ENCODE data around the gene EHF. TPM values are rescaled to one million over a fixed set of nuclear protein-coding genes. Genes with fewer than 3 reads are reported as not detected.

EHF gene
- polyA plus RNA-seq, 1 donor, result 24.6 TPM

DNA sequence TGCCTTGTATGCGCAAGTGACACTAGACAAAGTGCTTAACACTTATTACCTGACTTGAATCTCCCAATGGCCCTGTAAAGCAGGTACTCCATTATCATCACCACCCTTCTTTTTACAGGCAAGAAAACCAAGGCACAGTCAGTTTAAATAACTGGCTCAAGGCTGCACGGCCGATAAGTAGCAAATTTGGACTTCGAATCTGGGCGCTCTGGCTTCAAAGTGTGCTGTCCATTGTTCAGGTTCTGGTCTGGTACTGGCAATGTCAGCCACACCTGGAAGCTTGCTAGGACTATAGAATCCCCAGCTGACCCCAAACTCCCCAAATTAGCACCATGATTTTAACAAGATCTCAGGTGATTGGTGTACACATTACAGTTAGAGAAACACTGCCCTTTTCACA is 19.3 kb upstream of the EHF start:
- no peak for DNase-seq

DNA sequence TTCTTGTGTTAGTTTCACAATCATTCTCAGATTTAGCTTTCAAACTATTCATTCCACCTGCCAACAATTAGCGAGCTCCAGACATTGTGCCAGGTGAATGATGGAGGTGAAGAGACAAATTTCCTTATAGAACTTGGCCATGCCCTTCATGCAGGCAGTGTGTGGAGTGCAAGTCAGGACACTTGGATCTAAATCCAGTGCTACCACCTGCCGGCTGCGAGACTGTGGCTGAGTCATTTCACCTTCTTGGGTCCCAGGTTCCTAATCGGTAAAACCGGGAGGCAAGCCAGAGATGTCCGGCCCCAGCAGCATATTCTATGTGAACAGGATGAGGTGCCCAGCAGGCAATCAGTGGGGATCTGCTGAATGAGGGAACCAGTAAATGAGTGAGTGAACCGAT is 18.6 kb upstream of the EHF start:
- no peak for DNase-seq

DNA sequence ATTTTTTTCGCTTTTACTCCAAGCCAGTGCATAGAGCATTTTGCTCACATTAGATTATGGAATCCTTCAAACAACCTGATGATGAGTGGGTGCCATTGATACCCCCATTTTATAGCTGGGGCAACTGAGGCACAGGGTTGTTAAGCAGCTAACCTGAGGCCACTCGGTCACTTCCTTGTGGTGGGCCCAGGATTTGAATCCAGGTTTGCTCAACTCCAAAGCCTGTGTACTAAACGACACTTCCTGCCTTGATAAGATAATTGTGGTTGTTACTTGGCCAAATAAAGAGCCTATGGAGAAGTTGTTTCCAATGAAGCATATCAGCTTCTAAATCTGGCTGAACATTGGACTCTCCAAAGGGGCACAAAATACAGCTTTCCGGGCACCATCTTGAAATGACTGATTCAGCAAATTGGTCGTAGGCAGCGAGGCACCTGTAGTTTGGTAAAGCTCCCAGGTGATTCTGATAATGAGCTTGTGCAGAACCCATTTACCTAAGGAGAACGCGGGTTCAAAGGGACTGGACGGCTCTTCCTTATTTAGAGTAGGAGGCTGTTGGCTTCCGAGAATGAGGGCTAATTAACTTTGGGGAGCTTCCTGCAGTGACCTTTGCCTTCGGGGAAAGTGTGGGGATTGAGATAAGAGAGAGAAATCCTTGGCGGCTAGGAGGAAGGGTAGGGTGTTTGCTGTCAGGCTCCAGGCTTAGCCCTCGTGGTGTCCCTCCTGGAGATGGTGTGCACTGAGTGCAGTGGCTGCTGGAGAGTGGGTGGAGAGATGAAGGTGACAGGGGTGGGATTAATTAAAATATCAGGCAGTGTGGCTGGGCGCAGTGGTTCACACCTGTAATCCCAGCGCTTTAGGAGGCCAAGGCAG is 17.5 kb upstream of the EHF start:
- no peak for DNase-seq

DNA sequence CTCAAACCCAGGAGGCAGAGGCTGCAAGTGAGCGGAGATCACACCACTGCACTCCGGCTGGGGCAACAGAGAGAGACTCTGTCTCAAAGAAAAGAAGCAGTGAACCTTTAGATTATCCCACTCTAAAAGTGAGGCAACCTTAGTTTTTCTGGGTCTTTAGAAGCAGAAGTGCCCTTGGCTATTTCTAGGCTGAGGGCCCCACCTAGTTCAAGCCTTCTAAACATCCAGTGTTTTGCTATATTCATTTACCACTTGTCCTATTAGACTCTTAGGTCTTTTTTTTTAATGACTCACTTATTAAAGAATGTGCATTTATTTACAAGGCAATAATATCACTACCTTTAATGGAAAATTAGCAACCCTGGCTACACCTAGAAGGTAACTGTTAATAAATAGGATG is 16.7 kb upstream of the EHF start:
- DNase-seq, result no peak

DNA sequence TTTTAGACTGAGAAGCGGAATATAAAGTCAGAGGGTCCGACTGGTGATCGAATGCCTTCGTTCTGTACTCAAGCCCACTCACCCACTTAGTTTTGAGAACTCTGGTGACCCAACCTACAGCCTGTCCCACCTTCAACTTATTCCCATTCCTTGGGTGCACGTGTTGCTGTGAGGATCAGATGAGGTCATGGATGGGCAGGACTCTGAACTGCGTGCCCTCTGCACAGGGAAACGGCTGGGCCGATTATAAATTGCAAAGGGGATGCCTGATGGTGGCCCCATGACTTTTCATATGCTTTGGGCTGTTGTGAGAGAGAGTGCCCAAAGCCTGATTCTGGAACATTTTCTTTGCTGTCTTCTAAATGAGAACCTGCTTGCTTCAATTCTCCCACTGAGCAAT is 16.0 kb upstream of the EHF start:
- DNase-seq, result no peak

DNA sequence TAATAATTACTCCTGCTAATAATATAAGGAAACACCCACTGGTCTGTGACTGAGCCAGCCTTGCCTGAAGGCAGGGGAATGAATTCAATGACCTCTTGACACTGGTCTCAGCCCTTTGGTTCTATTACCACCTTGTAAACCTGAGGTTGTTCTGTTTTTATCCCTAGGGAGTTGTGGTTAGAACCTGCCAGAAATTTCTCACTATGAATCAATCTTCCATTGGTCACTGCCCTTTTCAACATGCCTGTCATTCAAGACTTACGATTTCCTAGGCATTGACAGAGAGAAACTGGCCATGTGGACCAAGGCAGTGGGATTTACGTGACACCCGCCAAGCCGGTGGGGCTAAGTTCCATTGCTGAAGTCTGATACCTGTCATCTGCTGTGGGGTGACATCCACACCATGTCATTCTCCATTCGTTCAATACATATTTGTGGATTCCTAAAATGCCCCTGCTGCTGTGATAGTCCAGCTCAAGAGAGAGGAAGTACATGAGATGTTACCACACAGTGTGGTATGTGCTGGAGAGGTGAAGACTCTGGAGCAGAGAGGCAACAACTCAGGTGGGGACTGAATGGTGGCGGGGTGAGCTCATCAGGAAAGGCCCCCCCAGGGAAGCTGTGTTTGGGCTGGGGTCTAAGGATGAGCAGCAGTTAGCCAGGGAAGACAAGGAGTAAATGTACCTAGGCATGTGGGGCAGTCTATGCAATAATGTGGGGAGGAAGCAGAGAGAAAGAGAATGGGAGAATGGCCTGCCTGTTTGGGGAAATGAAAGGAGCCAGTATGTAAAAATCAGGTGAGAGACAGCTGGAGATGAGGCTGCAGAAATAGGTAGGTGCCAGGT is 15.2 kb upstream of the EHF start:
- no peak for DNase-seq

DNA sequence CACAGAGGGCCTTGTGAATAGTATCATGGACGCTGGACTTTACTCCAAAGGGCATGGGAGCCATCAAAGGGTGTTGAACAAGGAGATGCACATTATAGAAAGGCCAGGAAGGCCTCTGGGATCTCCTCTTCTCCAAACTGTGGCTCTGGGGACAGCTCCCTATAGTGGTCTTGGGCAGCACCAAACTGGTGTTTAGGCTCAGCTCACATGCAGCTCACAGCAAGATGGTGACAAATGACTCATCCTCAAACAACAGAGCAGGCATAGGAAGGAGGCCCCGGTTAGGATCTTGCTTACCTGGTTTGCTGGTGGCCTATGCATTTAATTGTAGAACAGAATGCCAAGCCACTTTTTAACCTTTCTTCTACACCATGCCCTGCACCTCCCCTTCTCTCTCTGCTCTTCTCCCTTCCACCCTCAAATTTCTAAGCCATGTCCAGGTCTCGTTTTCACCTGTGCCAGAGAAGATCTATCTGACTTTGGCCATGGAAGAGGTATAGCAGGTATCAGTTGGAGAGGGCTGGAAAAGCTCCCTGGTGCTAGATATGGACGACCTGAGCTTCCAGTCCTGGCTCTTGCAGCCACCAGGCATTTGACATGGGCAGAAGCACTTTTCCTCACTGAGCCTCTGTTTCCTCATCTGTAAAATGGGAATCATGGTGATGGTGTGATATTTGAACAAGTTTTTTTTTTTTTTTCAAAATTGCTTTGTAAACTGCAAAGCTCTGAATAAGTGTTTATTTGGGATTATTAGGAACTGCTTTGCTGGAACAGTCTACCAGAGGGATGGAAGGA is 14.4 kb upstream of the EHF start:
- no peak for DNase-seq

DNA sequence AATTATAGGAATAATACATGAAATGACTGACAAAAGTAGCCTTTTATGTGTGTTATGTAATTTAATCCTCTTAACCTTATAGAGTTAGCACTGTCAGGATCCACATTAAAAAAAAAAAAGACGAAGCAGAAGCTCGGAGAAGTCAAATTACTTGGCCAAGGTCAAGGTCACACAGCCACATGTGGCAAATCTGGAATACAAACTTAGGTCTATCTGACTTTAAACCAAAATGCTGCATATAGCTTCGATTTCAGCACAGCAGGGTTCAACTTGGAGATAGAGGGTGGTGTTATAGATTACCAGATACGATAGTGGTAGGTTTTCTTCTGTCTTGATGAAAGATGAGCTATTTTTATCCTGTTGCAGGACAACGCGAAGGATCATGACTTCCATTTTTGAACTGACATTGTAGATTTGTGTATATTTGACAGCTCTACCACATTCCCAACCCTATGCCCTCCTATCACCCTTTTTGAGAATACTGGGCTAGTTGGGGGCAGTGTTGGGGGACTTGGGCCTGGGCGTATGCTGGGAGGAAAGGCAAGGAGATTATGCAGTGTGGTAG is 11.6 kb upstream of the EHF start:
- no peak for DNase-seq

DNA sequence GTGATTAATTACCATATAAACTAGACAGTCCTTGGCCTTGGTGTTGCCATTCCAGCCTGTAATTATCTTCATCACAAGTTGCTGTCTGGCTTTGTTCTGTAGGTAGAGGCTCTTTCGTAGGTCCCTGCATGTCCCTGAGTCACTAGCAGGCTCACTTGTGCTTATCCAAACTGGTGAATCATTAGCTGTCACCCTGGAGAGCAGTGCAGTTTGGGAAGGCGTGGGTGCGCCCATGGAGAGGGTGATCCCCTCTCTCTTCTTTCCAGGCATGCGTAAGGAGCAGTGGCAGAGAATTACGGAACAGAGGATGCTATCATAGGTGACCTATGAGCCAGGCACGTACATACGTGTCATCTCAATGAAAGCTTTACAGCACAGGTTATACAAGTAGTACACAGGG is 11.0 kb upstream of the EHF start:
- no peak for DNase-seq

DNA sequence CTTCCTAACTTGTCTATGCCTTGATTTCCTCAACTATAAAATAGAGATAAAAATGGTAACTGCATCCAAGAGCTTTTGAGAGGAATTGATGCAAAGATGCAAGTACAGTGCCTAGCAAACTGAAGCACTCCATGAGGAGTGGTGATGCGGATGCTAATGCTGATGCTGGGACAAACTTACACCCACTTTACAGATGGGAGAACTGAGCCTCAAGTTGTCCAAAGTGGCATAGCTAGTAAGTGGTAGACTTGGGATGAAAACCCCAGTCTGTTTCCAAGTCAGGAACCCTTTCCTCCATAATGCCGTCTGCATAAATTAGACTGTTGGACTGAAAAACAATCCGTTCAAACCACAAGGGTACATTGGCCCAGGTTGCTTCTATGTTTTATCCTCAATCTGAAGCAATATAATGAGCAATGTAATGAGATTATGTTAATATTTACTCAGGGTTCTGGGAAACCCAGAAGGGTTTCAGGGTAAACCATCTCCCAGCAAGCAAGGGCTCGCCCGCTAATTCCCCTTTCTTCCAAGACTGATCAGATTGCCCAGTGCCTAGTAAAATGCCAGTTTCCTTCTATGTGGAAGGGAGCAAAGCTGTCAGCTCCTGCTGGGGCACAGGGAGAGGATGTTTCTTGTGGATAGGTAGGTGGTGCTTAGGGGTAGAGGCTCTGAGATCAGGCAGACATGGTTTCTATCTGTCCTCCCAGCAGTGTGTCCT is 10.4 kb upstream of the EHF start:
- DNase-seq, result no peak

DNA sequence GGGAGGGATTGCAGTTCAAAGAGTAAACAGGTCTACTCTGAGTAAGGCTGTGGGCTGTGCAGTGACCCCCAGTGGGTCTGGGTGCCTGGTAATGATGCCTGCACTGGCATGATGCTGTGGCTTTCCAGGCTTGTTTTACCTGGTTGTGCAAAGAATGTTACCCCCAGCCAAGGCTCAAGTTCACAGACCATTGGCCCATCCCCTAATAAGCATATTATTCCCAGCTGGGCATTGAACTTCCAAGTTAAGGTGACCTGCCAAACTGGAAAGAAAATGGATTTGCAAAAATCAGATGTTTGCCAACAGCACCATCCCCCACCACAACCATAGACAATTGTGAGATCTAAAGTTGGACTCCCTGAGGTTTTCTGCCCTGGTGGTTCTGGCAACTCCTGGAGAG is 7.9 kb upstream of the EHF start:
- no peak for DNase-seq

DNA sequence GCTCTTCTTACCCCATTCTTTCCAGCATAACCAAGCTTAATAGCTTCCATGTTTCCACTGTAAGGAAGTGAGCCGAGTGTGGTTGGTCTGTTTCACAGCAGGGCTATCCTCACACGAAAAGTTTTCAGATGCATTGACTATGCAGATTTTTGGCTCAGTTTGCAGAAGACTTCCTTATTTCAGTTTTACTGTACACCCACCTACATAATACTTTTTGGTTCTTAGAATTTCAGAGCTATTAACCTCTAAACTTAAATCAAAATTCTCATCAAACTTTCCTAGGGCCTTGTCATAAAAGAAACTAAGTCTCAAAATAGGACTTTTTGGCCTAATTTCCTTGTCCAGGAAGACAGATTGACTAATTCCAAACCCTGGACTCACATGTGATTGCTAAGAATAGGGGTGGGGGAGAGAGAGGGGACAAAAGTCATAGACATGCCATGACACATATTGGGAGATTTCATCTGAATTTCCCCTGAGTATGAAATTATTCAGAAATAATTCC is 7.3 kb upstream of the EHF start:
- no peak for DNase-seq

DNA sequence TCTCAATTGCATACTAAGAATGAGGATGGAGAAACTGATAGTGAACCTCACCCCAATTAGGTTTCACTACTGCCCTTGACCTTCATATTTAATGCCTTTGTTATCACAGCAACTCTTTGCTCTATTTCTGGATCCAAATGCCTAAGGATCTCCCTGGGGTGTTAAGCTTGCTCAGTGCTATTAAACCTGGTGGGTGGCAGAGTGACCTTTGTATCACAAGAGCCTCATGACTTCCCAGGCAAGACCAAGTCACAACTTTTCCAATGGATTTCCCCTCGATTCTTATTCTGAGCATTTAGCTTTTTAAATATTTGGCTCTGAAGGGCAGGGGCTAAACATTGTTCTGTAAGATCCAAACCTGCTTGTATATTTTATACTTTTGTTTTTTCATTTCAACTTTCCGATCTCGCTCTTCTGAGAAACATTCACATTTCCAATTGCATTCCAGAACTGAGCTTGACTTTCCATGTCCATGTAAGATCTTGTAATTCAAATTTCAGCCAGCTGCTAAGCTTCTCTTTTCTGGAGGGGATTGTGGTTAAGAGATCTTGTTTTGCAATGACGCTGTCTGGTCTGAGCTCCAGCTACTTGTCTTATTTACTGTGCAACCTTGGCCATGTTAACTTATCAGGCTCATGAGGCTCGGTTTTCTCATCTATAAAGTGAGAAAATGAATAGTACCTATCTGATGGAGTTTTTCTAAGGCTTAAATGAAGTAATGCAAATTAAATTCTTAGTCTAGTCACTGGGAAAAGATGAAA is 6.4 kb upstream of the EHF start:
- DNase-seq, result no peak

DNA sequence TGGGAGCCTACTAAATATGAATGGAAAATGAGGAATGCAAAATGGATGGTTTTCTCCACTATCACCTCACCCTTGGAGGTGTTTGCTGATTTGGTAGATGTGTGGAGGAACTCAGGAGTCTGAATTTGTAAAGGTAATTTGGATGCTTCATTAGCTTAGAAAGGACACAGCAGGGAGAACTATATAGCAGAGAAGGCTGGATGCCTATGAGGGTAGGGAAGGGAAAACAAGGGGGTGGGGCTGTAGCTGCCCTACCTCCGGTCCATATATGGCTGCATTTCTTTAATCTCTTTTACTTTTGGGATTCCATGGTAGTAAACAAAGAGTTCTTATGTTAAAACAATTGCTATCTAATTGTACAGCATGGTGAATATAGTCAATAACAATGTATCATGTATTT is 4.8 kb upstream of the EHF start:
- no peak for DNase-seq

DNA sequence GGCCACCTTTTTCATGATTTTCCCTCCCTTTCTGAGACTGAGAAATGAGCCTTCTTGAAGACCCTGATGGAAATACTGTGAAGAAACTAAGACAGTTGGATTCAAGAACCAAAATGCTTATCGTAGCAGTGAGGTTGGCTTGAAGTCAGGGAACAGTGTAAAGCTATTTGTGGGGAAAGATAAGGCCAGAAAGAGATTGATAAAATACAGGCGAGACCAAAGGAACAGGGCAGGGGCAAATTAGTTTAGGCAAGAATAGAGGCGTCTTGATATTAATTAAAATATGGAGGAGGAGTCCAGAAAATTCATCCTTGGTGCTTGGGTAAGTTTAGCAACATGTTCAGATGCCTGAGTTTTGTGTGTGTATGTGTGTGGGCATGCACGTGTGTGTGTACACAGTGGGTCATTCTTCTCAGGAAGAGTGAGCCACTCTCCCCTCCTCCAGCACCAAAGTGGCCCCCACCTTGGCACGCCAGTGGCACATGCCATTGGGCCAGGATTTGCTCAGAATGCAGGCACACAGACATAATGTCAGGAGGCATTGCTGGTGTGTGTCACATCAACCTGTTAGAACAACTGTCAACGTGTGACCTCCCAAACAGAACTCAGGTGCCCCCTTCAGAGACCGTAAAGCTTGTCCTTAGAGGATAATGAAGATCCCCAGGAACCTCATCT is 3.9 kb upstream of the EHF start:
- DNase-seq, result no peak

DNA sequence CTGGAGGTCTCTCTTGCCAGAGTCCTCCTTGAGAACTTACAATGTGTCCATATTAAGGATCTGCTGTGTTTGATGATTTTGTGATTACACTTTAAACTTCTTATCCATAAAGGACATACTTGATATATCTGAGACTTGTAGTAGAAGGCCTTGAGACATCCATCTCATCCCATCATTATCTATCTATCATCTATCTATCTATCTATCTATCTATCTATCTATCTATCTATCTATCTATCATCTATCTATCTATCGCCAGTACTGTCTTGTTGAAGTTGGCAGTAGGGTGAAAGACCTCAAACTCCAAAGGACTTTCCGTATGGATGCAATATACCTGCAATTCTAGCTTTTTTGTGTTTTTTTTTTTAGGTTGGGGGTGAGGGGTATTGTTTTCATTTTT is 2.5 kb upstream of the EHF start:
- DNase-seq, result no peak

DNA sequence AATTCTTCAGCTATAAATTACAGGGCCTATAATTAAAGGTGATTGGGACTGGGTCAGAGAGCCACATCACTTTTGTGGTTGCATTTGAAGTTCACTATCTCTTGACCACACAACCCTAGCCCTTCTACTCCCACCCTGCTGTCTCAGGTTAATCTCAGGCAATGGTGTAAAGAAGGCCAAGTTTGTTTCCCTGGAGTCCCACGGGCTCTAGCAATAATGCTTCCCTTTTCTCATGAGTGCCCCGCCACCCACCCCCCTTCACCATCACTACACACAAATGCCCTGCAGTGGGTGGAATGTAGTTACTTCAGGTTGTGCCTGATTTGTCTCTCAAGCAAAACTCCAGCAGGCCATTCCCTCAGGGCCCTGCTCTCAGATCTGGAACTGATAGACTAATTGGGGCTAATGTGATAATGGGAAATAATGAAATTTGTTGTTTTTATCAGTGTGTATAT is 1.8 kb upstream of the EHF start:
- no peak for DNase-seq

DNA sequence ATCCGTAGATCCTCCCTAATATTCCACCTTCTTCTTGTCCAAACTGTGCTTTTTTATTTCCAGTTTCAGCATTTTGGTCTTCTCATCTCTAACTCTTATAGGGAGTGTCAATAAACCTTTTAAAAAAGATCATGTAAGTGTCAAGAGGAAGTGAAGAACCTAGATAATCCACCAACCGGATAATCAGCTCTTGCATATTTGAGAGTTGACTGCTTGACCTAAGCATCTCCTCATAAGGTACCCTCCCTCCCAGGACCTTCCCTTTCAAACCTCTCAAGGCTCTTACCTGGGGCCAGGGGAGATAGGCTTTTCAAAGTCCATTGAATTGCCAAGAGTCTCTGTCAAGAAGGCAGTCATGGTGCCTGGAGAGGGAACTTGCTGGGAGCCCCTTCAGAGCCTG is 691 bp upstream of the EHF start:
- no peak for DNase-seq

DNA sequence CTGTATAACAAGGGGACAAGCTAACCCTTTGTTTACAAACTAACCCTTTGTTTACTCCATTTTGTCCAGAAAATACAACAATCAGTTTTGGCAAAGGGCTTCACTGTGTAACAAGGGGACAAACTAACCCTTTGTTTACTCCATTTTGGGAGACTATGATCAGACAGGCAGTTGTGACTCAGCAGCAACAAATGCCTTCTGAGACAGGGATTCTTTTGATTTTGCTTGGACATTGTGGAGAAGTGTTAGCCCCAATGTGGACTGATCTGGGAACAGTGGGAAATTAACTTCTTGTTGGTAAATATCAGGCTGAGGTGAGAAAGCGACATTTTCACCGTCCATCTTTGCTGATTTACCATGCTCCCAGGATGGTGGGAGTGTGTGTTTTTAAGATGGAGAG is 983 bp downstream of the EHF start:
- DNase-seq, result no peak

DNA sequence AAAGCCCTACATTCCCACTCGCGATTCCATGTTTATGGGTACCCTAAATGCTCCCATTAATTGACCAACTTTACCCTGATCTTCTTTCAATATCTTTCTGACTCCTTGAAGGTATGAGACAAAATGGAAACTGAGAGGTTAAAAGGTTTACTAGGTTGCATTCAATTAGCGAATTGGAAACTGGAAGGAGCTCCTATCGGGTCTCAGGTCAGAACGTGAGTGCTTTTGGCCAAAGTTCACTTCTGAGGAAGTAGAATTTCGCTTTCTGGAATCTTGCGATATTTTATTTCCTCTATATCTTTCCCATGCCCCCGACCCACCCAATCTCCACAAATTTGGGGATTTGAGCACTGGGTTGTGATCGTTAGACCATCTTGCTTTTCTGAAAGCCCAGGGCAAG is 2.6 kb downstream of the EHF start:
- DNase-seq, result no peak

Data from left kidney (tissue), 2 donors.